Measurements from ENCODE around the gene GALNTL6. TPM values are rescaled to one million over a fixed set of nuclear protein-coding genes. Genes with fewer than 3 reads are reported as not detected.

The GALNTL6 gene
- total RNA-seq, 1 experiment from 2014 or later = not detected

DNA sequence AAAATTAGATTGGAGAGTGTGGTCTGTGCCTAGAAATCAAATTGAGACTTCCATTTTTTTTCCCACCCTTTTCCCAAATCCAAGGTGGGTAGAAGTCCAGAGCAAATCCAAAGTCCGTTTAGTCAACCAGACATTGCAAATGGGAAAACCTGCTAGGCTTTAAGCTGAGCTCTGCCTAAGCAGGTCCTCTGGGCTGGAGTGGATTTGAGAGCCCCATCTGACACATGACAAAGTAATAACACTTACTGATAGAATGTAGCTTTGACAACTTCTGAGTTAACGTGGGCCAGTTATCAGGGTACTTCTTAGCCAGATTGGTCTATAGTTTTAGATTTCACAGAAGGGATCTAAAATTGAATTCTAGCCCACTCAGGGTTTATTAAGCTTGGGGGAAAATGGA is 242.3 kb downstream of the GALNTL6 start:
- no peak overlapping the region for H3K4me3 ChIP-seq (replicated peaks in 1 of 2; ENCODE audit: low read depth in 1 of 2, low read length in 2 of 2)
- no peaks in the 10 kb centered on the region for H4K20me1 ChIP-seq (ENCODE audit: insufficient read depth)
- no TSS peak for BruUV-seq (replicated peaks)
- no peak for TF ChIP-seq EZH2phosphoT487 (IDR thresholded peaks at IDR 0.05; ENCODE audit: borderline replicate concordance)
- TF ChIP-seq, protein P1, sequence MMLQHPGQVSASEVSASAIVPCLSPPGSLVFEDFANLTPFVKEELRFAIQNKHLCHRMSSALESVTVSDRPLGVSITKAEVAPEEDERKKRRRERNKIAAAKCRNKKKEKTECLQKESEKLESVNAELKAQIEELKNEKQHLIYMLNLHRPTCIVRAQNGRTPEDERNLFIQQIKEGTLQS (IDR thresholded peaks at IDR 0.05) = no peak
- H3K9ac ChIP-seq (ENCODE audit: low read length) = no peak overlapping the region
- ChIA-PET CTCF (interaction anchor here (1.0 kb wide), 1 partner anchor 21 kb away, joined by 3 read pairs; no protein-coding TSS in a partner anchor), POLR2A (no interaction called here), RAD21 (ENCODE audit: low non-redundant PET in 1 of 2, low total read pairs in 2 of 2, uncharacterized antibody in 2 of 2, unreplicated experiment in 2 of 2) (no interaction called here)
- H2AFZ ChIP-seq (ENCODE audit: low read depth, low read length, poor library complexity, severe bottlenecking) = no peak overlapping the region
- no peak for DNase-seq (ENCODE audit: low read depth, low spot score)
- H3K27me3 ChIP-seq (ENCODE audit: insufficient read depth, low read length) = no peaks in the 10 kb centered on the region
- H3K79me2 ChIP-seq (ENCODE audit: insufficient read depth, low read length) = no peaks in the 10 kb centered on the region
- no peak overlapping the region for H3K4me2 ChIP-seq (ENCODE audit: low read length)
- intact Hi-C loops (cut with micrococcal nuclease) = no loop called here
- no peak overlapping the region for H3K27ac ChIP-seq (ENCODE audit: low read depth, low read length)
- no peaks in the 10 kb centered on the region for H3K36me3 ChIP-seq (ENCODE audit: control insufficient read depth in 1 of 2, insufficient read depth in 2 of 2, low read length in 2 of 2)
- no peaks in the 10 kb centered on the region for H3K9me2 ChIP-seq (ENCODE audit: insufficient read depth)
- no peaks in the 10 kb centered on the region for H3K4me1 ChIP-seq (ENCODE audit: control insufficient read depth in 1 of 2, insufficient read depth in 2 of 2, low read length in 2 of 2)
- no peaks in the 10 kb centered on the region for H3K9me3 ChIP-seq (ENCODE audit: control insufficient read depth in 1 of 2, insufficient read depth in 1 of 2, low read depth in 1 of 2, low read length in 2 of 2)
- ATAC-seq = no peak

DNA sequence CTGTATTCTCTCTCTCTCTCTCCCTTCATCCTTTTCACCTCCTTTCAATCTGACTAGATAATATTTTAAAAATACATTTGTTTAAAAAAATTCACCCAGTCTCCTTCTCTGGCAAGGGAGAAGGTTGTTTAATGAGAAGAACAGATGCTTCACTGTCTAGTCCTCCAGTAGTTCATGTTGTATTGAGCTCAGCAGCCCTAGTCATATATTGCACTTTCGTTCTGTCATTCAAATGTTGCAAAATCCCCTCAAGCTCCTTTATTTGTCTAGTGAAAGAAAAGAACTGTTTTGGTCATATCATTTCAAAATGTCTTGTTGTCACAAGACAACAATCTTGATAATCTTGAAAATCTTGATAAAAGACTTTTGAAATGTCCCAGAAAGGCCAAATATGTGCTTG is 248.0 kb downstream of the GALNTL6 start:
- H3K36me3 ChIP-seq (ENCODE audit: control insufficient read depth in 1 of 2, insufficient read depth in 2 of 2, low read length in 2 of 2) = no peaks in the 10 kb centered on the region
- H3K4me3 ChIP-seq (replicated peaks in 1 of 2; ENCODE audit: low read depth in 1 of 2, low read length in 2 of 2) = no peak overlapping the region
- ATAC-seq (no peak), DNase-seq (ENCODE audit: low read depth, low spot score) (no peak)
- no peaks in the 10 kb centered on the region for H3K79me2 ChIP-seq (ENCODE audit: insufficient read depth, low read length)
- H3K27ac ChIP-seq (ENCODE audit: low read depth, low read length) = no peak overlapping the region
- H4K20me1 ChIP-seq (ENCODE audit: insufficient read depth) = no peaks in the 10 kb centered on the region
- CTCF ChIA-PET = interaction anchor here (1.1 kb wide), 1 partner anchor 27 kb away, joined by 4 read pairs; no protein-coding TSS in a partner anchor
- intact Hi-C loops (cut with micrococcal nuclease) = no loop called here
- H2AFZ ChIP-seq (ENCODE audit: low read depth, low read length, poor library complexity, severe bottlenecking) = no peak overlapping the region
- POLR2A ChIA-PET = no interaction called here
- H3K9ac ChIP-seq (ENCODE audit: low read length) = no peak overlapping the region
- no peaks in the 10 kb centered on the region for H3K9me2 ChIP-seq (ENCODE audit: insufficient read depth)
- TF ChIP-seq, protein P2, sequence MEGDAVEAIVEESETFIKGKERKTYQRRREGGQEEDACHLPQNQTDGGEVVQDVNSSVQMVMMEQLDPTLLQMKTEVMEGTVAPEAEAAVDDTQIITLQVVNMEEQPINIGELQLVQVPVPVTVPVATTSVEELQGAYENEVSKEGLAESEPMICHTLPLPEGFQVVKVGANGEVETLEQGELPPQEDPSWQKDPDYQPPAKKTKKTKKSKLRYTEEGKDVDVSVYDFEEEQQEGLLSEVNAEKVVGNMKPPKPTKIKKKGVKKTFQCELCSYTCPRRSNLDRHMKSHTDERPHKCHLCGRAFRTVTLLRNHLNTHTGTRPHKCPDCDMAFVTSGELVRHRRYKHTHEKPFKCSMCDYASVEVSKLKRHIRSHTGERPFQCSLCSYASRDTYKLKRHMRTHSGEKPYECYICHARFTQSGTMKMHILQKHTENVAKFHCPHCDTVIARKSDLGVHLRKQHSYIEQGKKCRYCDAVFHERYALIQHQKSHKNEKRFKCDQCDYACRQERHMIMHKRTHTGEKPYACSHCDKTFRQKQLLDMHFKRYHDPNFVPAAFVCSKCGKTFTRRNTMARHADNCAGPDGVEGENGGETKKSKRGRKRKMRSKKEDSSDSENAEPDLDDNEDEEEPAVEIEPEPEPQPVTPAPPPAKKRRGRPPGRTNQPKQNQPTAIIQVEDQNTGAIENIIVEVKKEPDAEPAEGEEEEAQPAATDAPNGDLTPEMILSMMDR (IDR thresholded peaks at IDR 0.05 in 2 of 3, conservative IDR thresholded peaks at IDR 0.05 in 1 of 3; ENCODE audit: borderline replicate concordance in 1 of 3, insufficient read depth in 1 of 3, low read depth in 2 of 3, low read length in 2 of 3) = no peak
- no peak for TF ChIP-seq ELF1 (IDR thresholded peaks at IDR 0.05; ENCODE audit: borderline replicate concordance, low read depth)
- H3K9me3 ChIP-seq (ENCODE audit: control insufficient read depth in 1 of 2, insufficient read depth in 1 of 2, low read depth in 1 of 2, low read length in 2 of 2) = no peaks in the 10 kb centered on the region
- H3K27me3 ChIP-seq (ENCODE audit: insufficient read depth, low read length) = no peaks in the 10 kb centered on the region
- H3K4me2 ChIP-seq (ENCODE audit: low read length) = no peak overlapping the region
- RAD21 ChIA-PET (ENCODE audit: low non-redundant PET in 1 of 2, low total read pairs in 2 of 2, uncharacterized antibody in 2 of 2, unreplicated experiment in 2 of 2) = no interaction called here
- H3K4me1 ChIP-seq (ENCODE audit: control insufficient read depth in 1 of 2, insufficient read depth in 2 of 2, low read length in 2 of 2) = no peaks in the 10 kb centered on the region
- BruUV-seq (replicated peaks) = no TSS peak
